HL-60 (cell line): ENCODE data around the gene MYOM1.

Experiments
- SPI1 ChIP-seq: IDR thresholded peaks from 2 replicates; pipeline ENCODE4 v1.6.1; 2012; ENCODE audit warnings: low read depth, mild to moderate bottlenecking, borderline replicate concordance
- TF ChIP-seq, protein P1 (sequence below): IDR thresholded peaks from one replicate; pipeline ENCODE4 v1.5.1; 2011; ENCODE audit warnings: low read length, control low read depth, inconsistent platforms; ENCODE audit not compliant: insufficient read depth

DNA sequence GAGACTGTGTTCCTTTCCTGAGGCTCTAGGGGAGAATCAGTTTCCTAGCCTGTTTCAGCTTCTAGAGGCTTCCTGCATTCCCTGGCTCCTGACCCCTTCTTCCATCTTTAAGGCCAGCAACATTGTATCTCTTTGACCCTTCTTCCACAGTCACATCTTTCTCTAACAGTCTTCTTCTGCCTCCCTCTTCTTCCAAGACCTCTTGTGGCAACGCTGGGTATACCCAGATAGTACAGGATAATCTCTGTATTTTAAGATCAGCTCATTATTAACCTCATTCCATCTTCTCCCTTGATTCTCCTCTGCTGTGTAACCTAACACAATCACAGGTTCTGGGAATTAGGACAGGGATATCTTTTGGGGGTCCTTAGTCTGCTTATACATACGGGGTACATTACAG, 19.0 kb upstream of the MYOM1 start:
- TF ChIP-seq, protein P1, sequence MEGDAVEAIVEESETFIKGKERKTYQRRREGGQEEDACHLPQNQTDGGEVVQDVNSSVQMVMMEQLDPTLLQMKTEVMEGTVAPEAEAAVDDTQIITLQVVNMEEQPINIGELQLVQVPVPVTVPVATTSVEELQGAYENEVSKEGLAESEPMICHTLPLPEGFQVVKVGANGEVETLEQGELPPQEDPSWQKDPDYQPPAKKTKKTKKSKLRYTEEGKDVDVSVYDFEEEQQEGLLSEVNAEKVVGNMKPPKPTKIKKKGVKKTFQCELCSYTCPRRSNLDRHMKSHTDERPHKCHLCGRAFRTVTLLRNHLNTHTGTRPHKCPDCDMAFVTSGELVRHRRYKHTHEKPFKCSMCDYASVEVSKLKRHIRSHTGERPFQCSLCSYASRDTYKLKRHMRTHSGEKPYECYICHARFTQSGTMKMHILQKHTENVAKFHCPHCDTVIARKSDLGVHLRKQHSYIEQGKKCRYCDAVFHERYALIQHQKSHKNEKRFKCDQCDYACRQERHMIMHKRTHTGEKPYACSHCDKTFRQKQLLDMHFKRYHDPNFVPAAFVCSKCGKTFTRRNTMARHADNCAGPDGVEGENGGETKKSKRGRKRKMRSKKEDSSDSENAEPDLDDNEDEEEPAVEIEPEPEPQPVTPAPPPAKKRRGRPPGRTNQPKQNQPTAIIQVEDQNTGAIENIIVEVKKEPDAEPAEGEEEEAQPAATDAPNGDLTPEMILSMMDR, result no peak
- no peak for TF ChIP-seq SPI1
